ENCODE data around the gene WWOX.

DNA sequence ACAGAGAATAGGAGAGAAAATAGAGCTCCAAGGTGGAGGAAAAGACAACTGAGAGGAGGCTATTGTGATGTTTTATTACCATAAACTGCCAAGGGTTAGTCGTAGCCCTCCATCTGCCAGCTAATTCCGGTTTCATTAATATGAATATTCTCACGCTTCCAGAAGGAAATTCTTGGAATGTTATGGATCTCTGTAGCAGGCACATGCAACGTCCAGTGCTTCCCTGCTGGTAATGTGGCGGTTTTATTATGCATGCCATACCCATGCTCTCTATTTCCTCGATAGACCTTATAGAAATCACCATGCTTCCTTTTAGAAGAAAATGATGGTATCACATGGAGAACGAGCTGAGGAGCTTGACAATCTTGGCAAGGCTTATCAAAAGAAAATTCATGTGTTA is 1037.5 kb downstream of the WWOX start:
- TF ChIP-seq, protein P1, sequence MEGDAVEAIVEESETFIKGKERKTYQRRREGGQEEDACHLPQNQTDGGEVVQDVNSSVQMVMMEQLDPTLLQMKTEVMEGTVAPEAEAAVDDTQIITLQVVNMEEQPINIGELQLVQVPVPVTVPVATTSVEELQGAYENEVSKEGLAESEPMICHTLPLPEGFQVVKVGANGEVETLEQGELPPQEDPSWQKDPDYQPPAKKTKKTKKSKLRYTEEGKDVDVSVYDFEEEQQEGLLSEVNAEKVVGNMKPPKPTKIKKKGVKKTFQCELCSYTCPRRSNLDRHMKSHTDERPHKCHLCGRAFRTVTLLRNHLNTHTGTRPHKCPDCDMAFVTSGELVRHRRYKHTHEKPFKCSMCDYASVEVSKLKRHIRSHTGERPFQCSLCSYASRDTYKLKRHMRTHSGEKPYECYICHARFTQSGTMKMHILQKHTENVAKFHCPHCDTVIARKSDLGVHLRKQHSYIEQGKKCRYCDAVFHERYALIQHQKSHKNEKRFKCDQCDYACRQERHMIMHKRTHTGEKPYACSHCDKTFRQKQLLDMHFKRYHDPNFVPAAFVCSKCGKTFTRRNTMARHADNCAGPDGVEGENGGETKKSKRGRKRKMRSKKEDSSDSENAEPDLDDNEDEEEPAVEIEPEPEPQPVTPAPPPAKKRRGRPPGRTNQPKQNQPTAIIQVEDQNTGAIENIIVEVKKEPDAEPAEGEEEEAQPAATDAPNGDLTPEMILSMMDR (IDR thresholded peaks at IDR 0.05; ENCODE audit: poor library complexity, severe bottlenecking): no peak
- TF ChIP-seq POLR2AphosphoS5 (IDR thresholded peaks at IDR 0.05) (no peak), EZH2 (IDR thresholded peaks at IDR 0.05; ENCODE audit: borderline replicate concordance, insufficient read depth, low read length, poor library complexity, severe bottlenecking) (no peak), EP300 (conservative IDR thresholded peaks at IDR 0.05; ENCODE audit: poor library complexity, severe bottlenecking) (no peak)
- TF ChIP-seq, protein P2, sequence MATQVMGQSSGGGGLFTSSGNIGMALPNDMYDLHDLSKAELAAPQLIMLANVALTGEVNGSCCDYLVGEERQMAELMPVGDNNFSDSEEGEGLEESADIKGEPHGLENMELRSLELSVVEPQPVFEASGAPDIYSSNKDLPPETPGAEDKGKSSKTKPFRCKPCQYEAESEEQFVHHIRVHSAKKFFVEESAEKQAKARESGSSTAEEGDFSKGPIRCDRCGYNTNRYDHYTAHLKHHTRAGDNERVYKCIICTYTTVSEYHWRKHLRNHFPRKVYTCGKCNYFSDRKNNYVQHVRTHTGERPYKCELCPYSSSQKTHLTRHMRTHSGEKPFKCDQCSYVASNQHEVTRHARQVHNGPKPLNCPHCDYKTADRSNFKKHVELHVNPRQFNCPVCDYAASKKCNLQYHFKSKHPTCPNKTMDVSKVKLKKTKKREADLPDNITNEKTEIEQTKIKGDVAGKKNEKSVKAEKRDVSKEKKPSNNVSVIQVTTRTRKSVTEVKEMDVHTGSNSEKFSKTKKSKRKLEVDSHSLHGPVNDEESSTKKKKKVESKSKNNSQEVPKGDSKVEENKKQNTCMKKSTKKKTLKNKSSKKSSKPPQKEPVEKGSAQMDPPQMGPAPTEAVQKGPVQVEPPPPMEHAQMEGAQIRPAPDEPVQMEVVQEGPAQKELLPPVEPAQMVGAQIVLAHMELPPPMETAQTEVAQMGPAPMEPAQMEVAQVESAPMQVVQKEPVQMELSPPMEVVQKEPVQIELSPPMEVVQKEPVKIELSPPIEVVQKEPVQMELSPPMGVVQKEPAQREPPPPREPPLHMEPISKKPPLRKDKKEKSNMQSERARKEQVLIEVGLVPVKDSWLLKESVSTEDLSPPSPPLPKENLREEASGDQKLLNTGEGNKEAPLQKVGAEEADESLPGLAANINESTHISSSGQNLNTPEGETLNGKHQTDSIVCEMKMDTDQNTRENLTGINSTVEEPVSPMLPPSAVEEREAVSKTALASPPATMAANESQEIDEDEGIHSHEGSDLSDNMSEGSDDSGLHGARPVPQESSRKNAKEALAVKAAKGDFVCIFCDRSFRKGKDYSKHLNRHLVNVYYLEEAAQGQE (IDR thresholded peaks at IDR 0.05; ENCODE audit: borderline replicate concordance): no peak

All from neural cell (in vitro differentiated cells).